ENCODE results near the gene BTRC.
A peak's percentile ranks its signal among the peaks of the same experiment; 100 is the strongest.
"Not testable (repeated sequence)": the region's sequence is repeated elsewhere in the genome, so short reads cannot be mapped to it uniquely, and the experiment has no call there.

The BTRC gene

GRCh38 chr10:101346177-101346576 lies 7.8 kb upstream of the BTRC start:
- DNase-seq (ENCODE audit: low read depth in 2 of 2): no peak

- DNase-seq (ENCODE audit: low read depth in 2 of 2): no peak
These were observed 2.9 kb upstream of the BTRC start for GRCh38 chr10:101351017-101351416.

GRCh38 chr10:101351477-101351876 lies 2.5 kb upstream of the BTRC start:
- no peak for DNase-seq (ENCODE audit: low read depth in 2 of 2)

GRCh38 chr10:101352857-101353256 lies 1.1 kb upstream of the BTRC start:
- DNase-seq (ENCODE audit: low read depth in 2 of 2): not testable (repeated sequence)

GRCh38 chr10:101354328-101355071 lies 535 bp downstream of the BTRC start:
- DNase-seq (ENCODE audit: low read depth in 2 of 2): peak; percentile 3 to 8

- DNase-seq (ENCODE audit: low read depth in 2 of 2): no peak
These were observed 1.2 kb downstream of the BTRC start for GRCh38 chr10:101355072-101355706.

GRCh38 chr10:101356132-101356531 lies 2.2 kb downstream of the BTRC start:
- no peak for DNase-seq (ENCODE audit: low read depth in 2 of 2)

GRCh38 chr10:101357958-101358357 lies 4.0 kb downstream of the BTRC start:
- no peak for DNase-seq (ENCODE audit: low read depth in 2 of 2)

- DNase-seq (ENCODE audit: low read depth in 2 of 2): no peak
These were observed 4.8 kb downstream of the BTRC start for GRCh38 chr10:101358706-101359300.

- not testable (repeated sequence) for DNase-seq (ENCODE audit: low read depth in 2 of 2)
These were observed 6.1 kb downstream of the BTRC start for GRCh38 chr10:101360090-101360489.

- DNase-seq (ENCODE audit: low read depth in 2 of 2): not testable (repeated sequence)
These were observed 6.9 kb downstream of the BTRC start for GRCh38 chr10:101360841-101361240.

- no peak for DNase-seq (ENCODE audit: low read depth in 2 of 2)
These were observed 10.0 kb downstream of the BTRC start for GRCh38 chr10:101363850-101364400.

GRCh38 chr10:101364721-101365120 lies 10.8 kb downstream of the BTRC start:
- DNase-seq (ENCODE audit: low read depth in 2 of 2): no peak

GRCh38 chr10:101367569-101368453 lies 13.8 kb downstream of the BTRC start:
- no peak for DNase-seq (ENCODE audit: low read depth in 2 of 2)

GRCh38 chr10:101373063-101373462 lies 19.1 kb downstream of the BTRC start:
- no peak for DNase-seq (ENCODE audit: low read depth in 2 of 2)

GRCh38 chr10:101373993-101374392 lies 20.0 kb downstream of the BTRC start:
- DNase-seq (ENCODE audit: low read depth in 2 of 2): not testable (repeated sequence)

GRCh38 chr10:101375076-101375475 lies 21.1 kb downstream of the BTRC start:
- no peak for DNase-seq (ENCODE audit: low read depth in 2 of 2)

GRCh38 chr10:101379663-101380352 lies 25.8 kb downstream of the BTRC start:
- DNase-seq (ENCODE audit: low read depth in 2 of 2): no peak

GRCh38 chr10:101380353-101381017 lies 26.5 kb downstream of the BTRC start:
- DNase-seq (ENCODE audit: low read depth in 2 of 2): no peak

GRCh38 chr10:101385866-101386658 lies 32.1 kb downstream of the BTRC start:
- no peak for DNase-seq (ENCODE audit: low read depth in 2 of 2)

Data from stimulated activated CD8-positive, alpha-beta memory T cell treated with anti-CD3 and anti-CD28 coated beads, Interleukin-2, amount 100 ng/mL, for 1 hour (primary cell).